SK-N-SH (cell line): ENCODE measurements around the gene RBBP8NL. TPM values are rescaled to one million over a fixed set of nuclear protein-coding genes. Genes with fewer than 3 reads are reported as not detected.

Source experiments
- CTCF ChIA-PET: fragments of 300-600, 350-600 bp; formaldehyde crosslinking; extraction: SDS; loops from one replicate; lab custom pipeline; 2021; lab: Yijun Ruan, JAX
- POLR2A ChIA-PET: fragments of 350-600 bp; sonication (Branson Sonifier 250); formaldehyde crosslinking; extraction: SDS; loops from one replicate; lab custom pipeline; 2020; ENCODE audit warnings: antibody characterized with exemption, inconsistent platforms; lab: Yijun Ruan, JAX
- DNase-seq: peaks from one replicate; pipeline ENCODE4 v3.0.0; 2012
- H2AFZ ChIP-seq: fragments of 200-600 bp; sonication (generic); 2 replicates; pipeline ENCODE4 v1.8.1; 2016; ENCODE audit warnings: antibody characterized with exemption, mild to moderate bottlenecking, low read depth
- H3F3A ChIP-seq: fragments of 200-600 bp; sonication (generic); replicated peaks from 2 replicates; pipeline ENCODE3; 2016; ENCODE audit warnings: antibody characterized with exemption, mild to moderate bottlenecking; ENCODE audit not compliant: insufficient read depth
- H3K27ac ChIP-seq, 2 experiments: fragments of 200-500 bp in 1 of 2; fragments of 200-600 bp in 1 of 2; sonication (Bioruptor generic) in 1 of 2; sonication (generic), shearing (Covaris generic) in 1 of 2; 2 replicates each; pipeline versions ENCODE4 v1.5.1 to v1.6.1; 2014 to 2016; ENCODE audit warnings: low read depth in 2 of 2, inconsistent platforms in 1 of 2, low read length in 1 of 2, mild to moderate bottlenecking in 1 of 2, mixed read lengths in 1 of 2
- H3K27me3 ChIP-seq: fragments of 200-600 bp; sonication (generic), shearing (Covaris generic); 2 replicates; pipeline ENCODE4 v1.6.1; 2016; ENCODE audit warnings: mixed run types; ENCODE audit not compliant: insufficient read depth
- H3K36me3 ChIP-seq, 2 experiments: fragments of 200-500 bp in 1 of 2; fragments of 200-600 bp in 1 of 2; sonication (Bioruptor generic) in 1 of 2; sonication (generic) in 1 of 2; replicated peaks in 1 of 2; 2 replicates each; pipeline versions ENCODE3 to v1.5.1; 2014 to 2016; ENCODE audit warnings: low read length in 1 of 2, mild to moderate bottlenecking in 1 of 2; ENCODE audit not compliant: insufficient read depth in 2 of 2, control insufficient read depth in 1 of 2
- H3K4me1 ChIP-seq, 2 experiments: fragments of 200-500 bp in 1 of 2; fragments of 200-600 bp in 1 of 2; sonication (Bioruptor generic) in 1 of 2; sonication (generic), shearing (Covaris generic) in 1 of 2; 2 replicates each; pipeline versions ENCODE4 v1.5.1 to v1.6.1; 2014 to 2016; ENCODE audit warnings: low read depth in 1 of 2, low read length in 1 of 2, mixed run types in 1 of 2; ENCODE audit not compliant: insufficient read depth in 2 of 2, control insufficient read depth in 1 of 2
- H3K4me2 ChIP-seq: fragments of 200-600 bp; sonication (generic), shearing (Covaris generic); 2 replicates; pipeline ENCODE4 v1.6.1; 2017; ENCODE audit warnings: mixed run types
- H3K4me3 ChIP-seq, 2 experiments: fragments of 200-500 bp in 1 of 2; fragments of 200-600 bp in 1 of 2; sonication (Bioruptor generic) in 1 of 2; sonication (generic), shearing (Covaris generic) in 1 of 2; 2 replicates each; pipeline versions ENCODE4 v1.5.1 to v1.8.1; 2014 to 2016; ENCODE audit warnings: low read depth in 2 of 2, inconsistent platforms in 1 of 2, low read length in 1 of 2, mild to moderate bottlenecking in 1 of 2, mixed read lengths in 1 of 2, moderate library complexity in 1 of 2
- H3K79me2 ChIP-seq: fragments of 200-600 bp; sonication (generic); 2 replicates; pipeline ENCODE4 v1.8.1; 2017; ENCODE audit warnings: mild to moderate bottlenecking; ENCODE audit not compliant: insufficient read depth
- H3K9ac ChIP-seq: fragments of 200-600 bp; sonication (generic); 2 replicates; pipeline ENCODE4 v1.6.1; 2017; ENCODE audit warnings: mixed run types
- H3K9me2 ChIP-seq: fragments of 200-600 bp; sonication (generic); 2 replicates; pipeline ENCODE4 v1.6.1; 2017; ENCODE audit warnings: mixed run types
- H3K9me3 ChIP-seq: fragments of 200-600 bp; sonication (generic); 2 replicates; pipeline ENCODE4 v1.6.1; 2017; ENCODE audit warnings: mixed run types, mild to moderate bottlenecking, moderate library complexity
- H4K20me1 ChIP-seq: fragments of 200-600 bp; sonication (generic); 2 replicates; pipeline ENCODE4 v1.6.1; 2017; ENCODE audit warnings: mild to moderate bottlenecking, mixed run types; ENCODE audit not compliant: insufficient read depth
- CHD2 ChIP-seq: fragments of 150-350 bp; IDR thresholded peaks from 2 replicates; pipeline ENCODE4 v1.6.1; 2018; ENCODE audit warnings: low read length; ENCODE audit not compliant: partially characterized antibody
- ELF1 ChIP-seq: IDR thresholded peaks from 2 replicates; pipeline ENCODE4 v1.4.0; 2012
- EP300 ChIP-seq, 2 experiments: IDR thresholded peaks; 2 replicates each; pipeline versions ENCODE4 v1.4.0 to v1.6.1; 2012; ENCODE audit warnings: borderline replicate concordance in 1 of 2, low read depth in 1 of 2, low read length in 1 of 2
- EZH2phosphoT487 ChIP-seq: fragments of 200-600 bp; sonication (generic); IDR thresholded peaks from 2 replicates; pipeline ENCODE4 v1.6.1; 2017; ENCODE audit warnings: low read depth, mixed run types, mild to moderate bottlenecking, antibody characterized with exemption, moderate library complexity, borderline replicate concordance
- FOSL2 ChIP-seq: IDR thresholded peaks from 2 replicates; pipeline ENCODE4 v1.4.0; 2012; ENCODE audit warnings: low read depth, mild to moderate bottlenecking, moderate library complexity, borderline replicate concordance
- FOXJ3 ChIP-seq: sonication (generic); formaldehyde crosslinking; IDR thresholded peaks from 2 replicates; pipeline ENCODE4 v1.5.1; 2020; ENCODE audit warnings: mild to moderate bottlenecking, missing genetic modification reagents
- GABPA ChIP-seq: IDR thresholded peaks from 2 replicates; pipeline ENCODE4 v1.4.0; 2012; ENCODE audit warnings: low read depth, mild to moderate bottlenecking
- MAX ChIP-seq: IDR thresholded peaks from 2 replicates; pipeline ENCODE4 v1.4.0; 2012; ENCODE audit warnings: low read depth
- MXI1 ChIP-seq: IDR thresholded peaks from 2 replicates; pipeline ENCODE4 v1.6.1; 2012; ENCODE audit warnings: mild to moderate bottlenecking, low read depth, low read length, improper control_type of control experiment
- NRF1 ChIP-seq: IDR thresholded peaks from 2 replicates; pipeline ENCODE4 v1.6.1; 2012; ENCODE audit warnings: low read depth, mild to moderate bottlenecking, low read length
- REST ChIP-seq: IDR thresholded peaks from 2 replicates; pipeline ENCODE4 v1.6.1; 2012; ENCODE audit warnings: mild to moderate bottlenecking, low read depth, low read length, moderate library complexity
- RFX5 ChIP-seq: IDR thresholded peaks from 2 replicates; pipeline ENCODE4 v1.6.1; 2012; ENCODE audit warnings: mild to moderate bottlenecking, improper control_type of control experiment, low read length
- RXRA ChIP-seq: IDR thresholded peaks from 2 replicates; pipeline ENCODE4 v1.4.0; 2012; ENCODE audit warnings: low read depth, mild to moderate bottlenecking, borderline replicate concordance
- SIN3A ChIP-seq: IDR thresholded peaks from 2 replicates; pipeline ENCODE4 v1.6.1; 2012; ENCODE audit warnings: low read depth, mild to moderate bottlenecking, low read length, moderate library complexity, borderline replicate concordance
- SMC3 ChIP-seq: IDR thresholded peaks from 2 replicates; pipeline ENCODE4 v1.6.1; 2012; ENCODE audit warnings: low read depth, low read length, improper control_type of control experiment
- TAF1 ChIP-seq: IDR thresholded peaks from 2 replicates; pipeline ENCODE4 v1.6.1; 2012; ENCODE audit warnings: low read depth, mild to moderate bottlenecking, low read length, moderate library complexity, borderline replicate concordance
- TCF12 ChIP-seq: IDR thresholded peaks from 2 replicates; pipeline ENCODE4 v1.4.0; 2012
- WGBS: methylation state at CpG from one replicate; pipeline ENCODE4 v1.1.6; 2017; ENCODE audit warnings: low lambda C conversion rate; 5-methylcytosine and 5-hydroxymethylcytosine counted together
- polyA plus RNA-seq, 3 experiments: library from polyadenylated mRNA; depleted of rRNA; stranded (reverse); fragments of >200 nt; gene quantifications; 2 replicates each; pipeline ENCODE4 v1.2.3, GENCODE V29; 2012

RBBP8NL gene
- polyA plus RNA-seq, 1 of the 3 experiments (the other 2 are of a cell fraction), result not detected

GRCh38 chr20:62466072-62466760, 38.9 kb upstream of the RBBP8NL start:
- DNase-seq, result no peak
- POLR2A ChIA-PET, result no interaction called here
- H3K4me3 ChIP-seq, result no peak overlapping the region
- no peaks in the 10 kb centered on the region; a peak in 1 of 4 replicates for H3K4me1 ChIP-seq
- no peak overlapping the region for H3K4me2 ChIP-seq
- WGBS, result 76% methylated on average over 26 of the region's 48 CpGs
- H3K9ac ChIP-seq, result no peak overlapping the region
- H3K9me2 ChIP-seq, result no peaks in the 10 kb centered on the region
- no peaks in the 10 kb centered on the region for H3F3A ChIP-seq
- no peak overlapping the region for H3K27ac ChIP-seq
- no peaks in the 10 kb centered on the region for H4K20me1 ChIP-seq
- TF ChIP-seq FOXJ3 (CRISPR knock-in tag) (no peak), REST (no peak), TCF12 (no peak), GABPA (no peak), EP300 (IDR thresholded peaks at IDR 0.05; ENCODE audit: borderline replicate concordance in 1 of 2, low read depth in 1 of 2, low read length in 1 of 2) (no peak), NRF1 (no peak), FOSL2 (no peak), SIN3A (no peak), ELF1 (no peak), RFX5 (no peak), MAX (no peak), RXRA (no peak), MXI1 (no peak), CHD2 (no peak), SMC3 (no peak), TAF1 (no peak), EZH2phosphoT487 (no peak)
- TF ChIP-seq, all 33 proteins: peak for 0
- Histone ChIP-seq H2AFZ (no peak overlapping the region), H3K36me3 (no peaks in the 10 kb centered on the region), H3K27me3 (no peaks in the 10 kb centered on the region), H3K9me3 (no peaks in the 10 kb centered on the region), H3K79me2 (no peaks in the 10 kb centered on the region)
- CTCF ChIA-PET, result no interaction called here
